Upper lobe of left lung (tissue), 4 donors: ENCODE data around the gene UTF1.

Experiments used
- EP300 ChIP-seq, 4 donors: sonication (generic); formaldehyde crosslinking; IDR thresholded peaks; one replicate each; pipeline ENCODE4 v1.5.1; 2017; ENCODE audit warnings: antibody characterized with exemption in 4 of 4, control low read depth in 2 of 4
- POLR2A ChIP-seq, 4 donors: fragments of 450-650 bp; IDR thresholded peaks; one replicate each; pipeline ENCODE4 v1.5.1; 2016 to 2017; ENCODE audit warnings: antibody characterized with exemption in 4 of 4, mild to moderate bottlenecking in 2 of 4
- POLR2AphosphoS5 ChIP-seq, 2 donors: sonication (generic); formaldehyde crosslinking; IDR thresholded peaks; one replicate each; pipeline ENCODE4 v1.5.1; 2017; ENCODE audit warnings: antibody characterized with exemption in 2 of 2
- TF ChIP-seq, protein P1 (sequence below), 6 experiments: fragments of 450-650 bp in 4 of 6; fragments of 200-600 bp in 2 of 6; sonication (generic) in 2 of 6; IDR thresholded peaks; one replicate each; pipeline ENCODE4 v1.5.1; 2016 to 2019; ENCODE audit warnings: antibody characterized with exemption in 6 of 6

DNA sequence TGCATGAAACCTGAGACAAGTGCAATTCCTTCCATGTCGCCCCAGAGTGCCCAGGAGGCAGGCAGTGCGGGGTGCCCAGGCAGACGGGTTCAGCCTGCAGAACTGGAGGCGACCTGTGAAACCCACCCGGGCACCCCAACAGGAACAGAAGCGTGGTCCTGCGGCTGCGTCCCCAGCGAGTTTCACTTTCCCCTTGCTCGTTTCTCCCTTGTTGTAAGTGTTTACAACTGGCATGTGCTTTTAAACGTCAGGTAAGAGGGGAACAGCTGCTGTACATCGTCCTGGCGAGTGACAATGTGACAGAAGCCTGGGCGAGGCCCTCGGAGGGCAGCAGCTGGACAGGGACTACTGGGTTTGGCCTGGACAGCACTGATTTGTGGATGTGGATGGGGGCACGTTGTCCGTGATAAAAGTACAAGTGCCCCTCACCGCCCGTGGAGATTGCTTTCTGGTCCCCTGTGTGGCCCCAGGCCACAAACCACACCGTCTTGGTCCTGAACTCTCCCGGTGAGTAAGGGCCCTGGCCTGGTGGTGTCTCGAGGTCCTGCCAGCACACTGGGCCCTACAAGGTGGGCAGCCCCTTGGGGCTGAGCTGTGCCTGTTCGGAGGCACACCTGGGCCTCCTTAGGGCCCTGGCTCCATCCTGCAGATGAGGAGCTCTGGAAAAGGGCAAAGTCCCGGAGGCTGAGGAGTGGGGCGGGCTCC, 11.6 kb downstream of the UTF1 start:
- no peak for TF ChIP-seq POLR2A (IDR thresholded peaks at IDR 0.05)
- no peak for TF ChIP-seq EP300 (IDR thresholded peaks at IDR 0.05)
- TF ChIP-seq POLR2AphosphoS5 (IDR thresholded peaks at IDR 0.05): no peak
- TF ChIP-seq, protein P1, sequence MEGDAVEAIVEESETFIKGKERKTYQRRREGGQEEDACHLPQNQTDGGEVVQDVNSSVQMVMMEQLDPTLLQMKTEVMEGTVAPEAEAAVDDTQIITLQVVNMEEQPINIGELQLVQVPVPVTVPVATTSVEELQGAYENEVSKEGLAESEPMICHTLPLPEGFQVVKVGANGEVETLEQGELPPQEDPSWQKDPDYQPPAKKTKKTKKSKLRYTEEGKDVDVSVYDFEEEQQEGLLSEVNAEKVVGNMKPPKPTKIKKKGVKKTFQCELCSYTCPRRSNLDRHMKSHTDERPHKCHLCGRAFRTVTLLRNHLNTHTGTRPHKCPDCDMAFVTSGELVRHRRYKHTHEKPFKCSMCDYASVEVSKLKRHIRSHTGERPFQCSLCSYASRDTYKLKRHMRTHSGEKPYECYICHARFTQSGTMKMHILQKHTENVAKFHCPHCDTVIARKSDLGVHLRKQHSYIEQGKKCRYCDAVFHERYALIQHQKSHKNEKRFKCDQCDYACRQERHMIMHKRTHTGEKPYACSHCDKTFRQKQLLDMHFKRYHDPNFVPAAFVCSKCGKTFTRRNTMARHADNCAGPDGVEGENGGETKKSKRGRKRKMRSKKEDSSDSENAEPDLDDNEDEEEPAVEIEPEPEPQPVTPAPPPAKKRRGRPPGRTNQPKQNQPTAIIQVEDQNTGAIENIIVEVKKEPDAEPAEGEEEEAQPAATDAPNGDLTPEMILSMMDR (IDR thresholded peaks at IDR 0.05): no peak
